ENCODE results near the gene COLEC12.
"Not testable (repeated sequence)": the region's sequence is repeated elsewhere in the genome, so short reads cannot be mapped to it uniquely, and the experiment has no call there.

Gene COLEC12

DNA sequence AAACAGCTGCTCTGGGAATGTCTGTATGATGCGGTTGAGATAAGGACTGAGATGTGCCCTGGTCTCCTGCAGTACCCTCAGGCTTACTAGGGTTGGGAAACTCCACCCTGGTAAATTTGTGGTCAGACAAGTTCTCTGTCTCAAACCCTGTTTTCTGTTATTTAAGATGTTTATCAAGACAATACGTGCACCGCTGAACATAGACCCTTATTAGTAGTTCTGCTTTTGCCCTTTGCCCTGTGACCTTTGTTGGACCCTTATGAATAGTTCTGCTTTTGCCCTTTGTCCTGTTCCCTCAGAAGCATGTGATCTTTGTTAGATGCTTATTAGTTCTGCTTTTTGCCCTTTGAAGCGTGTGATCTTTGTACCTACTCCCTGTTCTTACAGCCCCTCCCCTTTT is 95.5 kb downstream of the COLEC12 start:
- H3K4me1 ChIP-seq (ENCODE audit: control extremely low read depth in 1 of 4, control insufficient read depth in 4 of 4, insufficient read depth in 4 of 4, low read length in 3 of 4); H3K36me3 ChIP-seq (ENCODE audit: control insufficient read depth in 4 of 4, insufficient read depth in 4 of 4, low read length in 3 of 4); H3K27me3 ChIP-seq (replicated peaks in 2 of 5; ENCODE audit: control insufficient read depth in 4 of 5, insufficient read depth in 5 of 5, low read length in 4 of 5); H3K27ac ChIP-seq (ENCODE audit: insufficient read depth in 1 of 2, low read depth in 1 of 2, low read length in 2 of 2, poor library complexity in 1 of 2, severe bottlenecking in 2 of 2); CTCF ChIA-PET; H3K4me3 ChIP-seq (ENCODE audit: control insufficient read depth in 1 of 7, extremely low read depth in 1 of 7, insufficient read depth in 4 of 7, low read depth in 2 of 7, low read length in 6 of 7); POLR2A ChIA-PET: not testable (repeated sequence)
- 93% methylated on average over 4 of the region's 4 CpGs for WGBS (ENCODE audit: insufficient coverage)
- peaks cover 0 to 18% (median 2%) of the 10 kb centered on the region in 5 experiments for H3K9me3 ChIP-seq (ENCODE audit: control extremely low read depth in 1 of 5, control insufficient read depth in 4 of 5, insufficient read depth in 2 of 5, low read depth in 1 of 5, low read length in 4 of 5)
- peak in 1 of 3 donors; percentile 19 for DNase-seq

DNA sequence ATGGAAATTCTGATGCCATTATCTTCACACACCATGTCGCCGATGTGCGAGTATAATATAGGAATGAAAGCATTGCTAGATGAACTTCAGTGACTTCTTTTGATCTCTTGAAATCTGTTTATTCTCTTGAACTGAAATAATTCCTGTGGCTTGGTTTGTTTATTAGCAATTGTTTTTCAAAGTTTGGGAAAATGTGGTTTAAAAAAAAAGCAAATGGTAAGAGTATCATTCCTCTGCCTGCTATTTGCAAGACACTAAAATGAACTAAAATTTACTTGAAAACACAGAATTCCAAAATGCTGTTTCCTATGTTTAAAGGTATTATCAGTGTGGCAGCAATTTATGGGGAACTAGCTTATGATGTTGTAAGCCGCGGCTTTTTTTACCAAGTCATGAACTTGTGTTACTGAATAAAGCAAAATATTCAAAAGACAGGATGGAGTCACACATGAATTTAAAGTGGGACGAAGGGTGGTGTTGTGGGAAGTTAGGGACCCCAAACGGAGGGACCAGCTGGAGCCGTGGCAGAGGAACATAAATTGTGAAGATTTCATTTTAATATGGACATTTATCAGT is 96.4 kb downstream of the COLEC12 start:
- no peaks in the 10 kb centered on the region for H3K4me1 ChIP-seq (ENCODE audit: control extremely low read depth in 1 of 4, control insufficient read depth in 4 of 4, insufficient read depth in 4 of 4, low read length in 3 of 4)
- WGBS (ENCODE audit: insufficient coverage) = 93% methylated on average over 3 of the region's 8 CpGs
- H3K9me3 ChIP-seq (ENCODE audit: control extremely low read depth in 1 of 5, control insufficient read depth in 4 of 5, insufficient read depth in 2 of 5, low read depth in 1 of 5, low read length in 4 of 5) = peaks cover 0 to 18% (median 2%) of the 10 kb centered on the region in 5 experiments
- no peak overlapping the region for H3K27ac ChIP-seq (ENCODE audit: insufficient read depth in 1 of 2, low read depth in 1 of 2, low read length in 2 of 2, poor library complexity in 1 of 2, severe bottlenecking in 2 of 2)
- no peak overlapping the region for H3K4me3 ChIP-seq (ENCODE audit: control insufficient read depth in 1 of 7, extremely low read depth in 1 of 7, insufficient read depth in 4 of 7, low read depth in 2 of 7, low read length in 6 of 7)
- ChIA-PET POLR2A (no interaction called here), CTCF (no interaction called here)
- DNase-seq = no peak
- H3K36me3 ChIP-seq (ENCODE audit: control insufficient read depth in 4 of 4, insufficient read depth in 4 of 4, low read length in 3 of 4) = no peaks in the 10 kb centered on the region
- no peaks in the 10 kb centered on the region for H3K27me3 ChIP-seq (replicated peaks in 2 of 5; ENCODE audit: control insufficient read depth in 4 of 5, insufficient read depth in 5 of 5, low read length in 4 of 5)

DNA sequence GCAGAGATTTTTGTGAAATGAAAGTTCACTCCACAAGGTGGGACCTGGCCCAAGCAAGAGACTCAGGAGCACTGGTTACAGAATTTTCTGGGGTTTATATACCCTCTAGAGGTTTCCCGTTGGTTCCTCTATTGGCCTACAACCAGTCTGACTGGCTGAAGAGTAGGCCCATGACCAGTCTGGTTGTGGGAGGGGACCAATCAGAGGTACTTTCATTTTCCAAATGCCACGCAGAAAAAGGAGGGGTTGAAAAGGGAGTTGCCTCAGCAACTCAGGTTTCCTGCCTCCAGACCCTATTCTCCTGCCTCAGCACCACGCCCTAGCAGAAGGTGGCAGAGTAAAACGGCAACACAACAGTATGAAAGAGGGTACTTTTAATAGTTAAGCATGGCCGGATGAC is 98.4 kb downstream of the COLEC12 start:
- CTCF ChIA-PET = no interaction called here

DNA sequence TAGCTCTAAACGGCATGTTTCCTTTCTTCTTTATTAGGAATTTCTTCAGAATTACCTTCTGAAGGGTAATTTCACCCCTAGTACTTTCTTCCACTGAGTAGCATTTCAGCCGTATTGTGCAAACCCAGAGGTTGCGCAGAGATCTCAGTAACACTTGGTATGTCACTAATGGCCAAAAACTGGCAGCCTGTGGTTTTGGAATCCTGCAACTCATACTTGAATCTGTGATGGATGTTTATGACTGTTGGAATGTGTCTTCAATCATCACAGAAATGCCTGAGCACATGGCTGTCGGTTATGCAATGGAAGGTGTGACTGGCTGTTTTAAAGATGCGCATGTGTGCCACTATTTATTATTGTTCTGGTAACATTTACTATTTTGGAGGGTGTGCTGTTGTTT is 100.0 kb downstream of the COLEC12 start:
- DNase-seq = peak in 1 of 3 donors; percentile 24
- H3K27me3 ChIP-seq (replicated peaks in 2 of 5; ENCODE audit: control insufficient read depth in 4 of 5, insufficient read depth in 5 of 5, low read length in 4 of 5) = no peaks in the 10 kb centered on the region
- ChIA-PET CTCF (no interaction called here), POLR2A (no interaction called here)
- H3K4me1 ChIP-seq (ENCODE audit: control extremely low read depth in 1 of 4, control insufficient read depth in 4 of 4, insufficient read depth in 4 of 4, low read length in 3 of 4) = no peaks in the 10 kb centered on the region
- peaks cover 0 to 13% (median under 1%) of the 10 kb centered on the region in 5 experiments for H3K9me3 ChIP-seq (ENCODE audit: control extremely low read depth in 1 of 5, control insufficient read depth in 4 of 5, insufficient read depth in 2 of 5, low read depth in 1 of 5, low read length in 4 of 5)
- H3K27ac ChIP-seq (ENCODE audit: insufficient read depth in 1 of 2, low read depth in 1 of 2, low read length in 2 of 2, poor library complexity in 1 of 2, severe bottlenecking in 2 of 2) = no peak overlapping the region
- no peaks in the 10 kb centered on the region for H3K36me3 ChIP-seq (ENCODE audit: control insufficient read depth in 4 of 4, insufficient read depth in 4 of 4, low read length in 3 of 4)
- WGBS (ENCODE audit: insufficient coverage) = 100% methylated on average over 3 of the region's 5 CpGs
- H3K4me3 ChIP-seq (ENCODE audit: control insufficient read depth in 1 of 7, extremely low read depth in 1 of 7, insufficient read depth in 4 of 7, low read depth in 2 of 7, low read length in 6 of 7) = no peak overlapping the region

More for the DNA sequence above, 98.4 kb downstream of the COLEC12 start:
- WGBS (ENCODE audit: insufficient coverage) = 100% methylated on average over 3 of the region's 5 CpGs
- Histone ChIP-seq H3K9me3 (ENCODE audit: control extremely low read depth in 1 of 5, control insufficient read depth in 4 of 5, insufficient read depth in 2 of 5, low read depth in 1 of 5, low read length in 4 of 5) (peaks cover 0 to 18% (median 2%) of the 10 kb centered on the region in 5 experiments), H3K4me1 (ENCODE audit: control extremely low read depth in 1 of 4, control insufficient read depth in 4 of 4, insufficient read depth in 4 of 4, low read length in 3 of 4) (no peaks in the 10 kb centered on the region), H3K27ac (ENCODE audit: insufficient read depth in 1 of 2, low read depth in 1 of 2, low read length in 2 of 2, poor library complexity in 1 of 2, severe bottlenecking in 2 of 2) (no peak overlapping the region), H3K27me3 (replicated peaks in 2 of 5; ENCODE audit: control insufficient read depth in 4 of 5, insufficient read depth in 5 of 5, low read length in 4 of 5) (no peaks in the 10 kb centered on the region), H3K36me3 (ENCODE audit: control insufficient read depth in 4 of 4, insufficient read depth in 4 of 4, low read length in 3 of 4) (no peaks in the 10 kb centered on the region), H3K4me3 (ENCODE audit: control insufficient read depth in 1 of 7, extremely low read depth in 1 of 7, insufficient read depth in 4 of 7, low read depth in 2 of 7, low read length in 6 of 7) (no peak overlapping the region)
- DNase-seq = no peak
- POLR2A ChIA-PET = no interaction called here

DNA sequence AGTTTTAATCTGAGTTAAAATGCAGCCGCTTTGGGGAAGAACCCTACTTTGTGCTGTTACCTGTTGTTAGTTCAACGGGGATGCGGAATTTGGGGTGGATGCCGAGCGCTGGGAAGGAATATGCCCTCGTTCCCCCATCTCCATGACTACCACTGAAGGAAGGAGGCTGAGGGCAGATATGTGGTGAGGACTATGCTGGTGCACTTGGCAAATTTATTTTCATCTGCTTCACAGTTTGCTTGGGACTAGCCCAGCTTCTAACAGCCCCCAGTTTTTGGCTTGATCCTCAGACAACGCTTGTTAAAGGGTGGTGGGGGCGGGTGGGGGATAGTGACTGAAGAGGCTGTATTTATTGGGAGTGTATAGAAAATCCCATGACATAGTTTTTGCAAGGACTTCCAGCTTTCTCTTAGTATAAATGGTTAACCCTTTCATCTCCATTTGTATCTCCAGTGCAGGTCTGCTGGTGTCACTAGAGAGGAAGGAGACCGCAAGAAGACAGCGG is 100.8 kb downstream of the COLEC12 start:
- POLR2A ChIA-PET = no interaction called here
- no peak overlapping the region for H3K27ac ChIP-seq (ENCODE audit: insufficient read depth in 1 of 2, low read depth in 1 of 2, low read length in 2 of 2, poor library complexity in 1 of 2, severe bottlenecking in 2 of 2)

DNA sequence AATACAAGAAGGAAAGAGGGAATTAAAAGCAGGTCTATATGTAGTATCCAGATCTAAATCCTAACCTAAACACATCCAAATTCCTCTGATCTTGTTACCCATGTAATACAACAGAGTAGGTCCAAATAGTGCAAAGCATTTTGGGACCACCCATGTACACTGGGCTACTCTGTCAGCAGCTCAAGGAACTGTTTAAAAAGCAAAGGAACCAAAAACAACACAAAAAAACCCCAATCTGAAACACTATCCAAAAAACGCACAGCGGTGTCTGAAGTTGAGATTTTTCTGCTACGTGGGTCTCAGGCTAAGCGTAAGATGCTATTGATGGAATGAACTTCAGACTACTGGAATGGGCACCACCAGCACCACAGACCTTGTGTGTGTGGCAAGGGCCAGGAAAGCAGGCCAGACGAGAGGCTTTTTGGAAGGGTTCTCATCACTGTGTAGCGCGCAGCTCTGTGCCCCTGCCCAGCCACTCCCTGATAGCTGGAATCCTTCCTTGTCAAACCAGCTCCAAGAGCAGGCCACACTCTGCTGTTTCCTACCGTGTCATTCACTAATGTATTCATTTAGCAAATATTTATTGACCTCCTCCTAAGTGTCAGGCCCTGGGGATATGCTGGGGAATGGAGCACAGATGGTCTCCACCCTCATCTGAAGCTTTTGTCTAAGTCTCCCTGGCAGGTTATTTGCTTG is 101.4 kb downstream of the COLEC12 start:
- CTCF ChIA-PET = no interaction called here
- Histone ChIP-seq H3K9me3 (ENCODE audit: control extremely low read depth in 1 of 5, control insufficient read depth in 4 of 5, insufficient read depth in 2 of 5, low read depth in 1 of 5, low read length in 4 of 5) (peaks cover 0 to 7% (median 0%) of the 10 kb centered on the region in 5 experiments), H3K36me3 (ENCODE audit: control insufficient read depth in 4 of 4, insufficient read depth in 4 of 4, low read length in 3 of 4) (no peaks in the 10 kb centered on the region), H3K27ac (ENCODE audit: insufficient read depth in 1 of 2, low read depth in 1 of 2, low read length in 2 of 2, poor library complexity in 1 of 2, severe bottlenecking in 2 of 2) (no peak overlapping the region), H3K4me1 (ENCODE audit: control extremely low read depth in 1 of 4, control insufficient read depth in 4 of 4, insufficient read depth in 4 of 4, low read length in 3 of 4) (no peaks in the 10 kb centered on the region), H3K27me3 (replicated peaks in 2 of 5; ENCODE audit: control insufficient read depth in 4 of 5, insufficient read depth in 5 of 5, low read length in 4 of 5) (no peaks in the 10 kb centered on the region), H3K4me3 (ENCODE audit: control insufficient read depth in 1 of 7, extremely low read depth in 1 of 7, insufficient read depth in 4 of 7, low read depth in 2 of 7, low read length in 6 of 7) (no peak overlapping the region)
- no peak for DNase-seq
- 90% methylated on average over 7 of the region's 8 CpGs for WGBS (ENCODE audit: insufficient coverage)
- POLR2A ChIA-PET = no interaction called here

More for the DNA sequence above, 100.8 kb downstream of the COLEC12 start:
- H3K9me3 ChIP-seq (ENCODE audit: control extremely low read depth in 1 of 5, control insufficient read depth in 4 of 5, insufficient read depth in 2 of 5, low read depth in 1 of 5, low read length in 4 of 5) = peaks cover 0 to 9% (median 0%) of the 10 kb centered on the region in 5 experiments
- CTCF ChIA-PET = no interaction called here
- 93% methylated on average over 3 of the region's 10 CpGs for WGBS (ENCODE audit: insufficient coverage)
- no peak overlapping the region for H3K4me3 ChIP-seq (ENCODE audit: control insufficient read depth in 1 of 7, extremely low read depth in 1 of 7, insufficient read depth in 4 of 7, low read depth in 2 of 7, low read length in 6 of 7)
- H3K36me3 ChIP-seq (ENCODE audit: control insufficient read depth in 4 of 4, insufficient read depth in 4 of 4, low read length in 3 of 4) = no peaks in the 10 kb centered on the region
- DNase-seq = no peak
- no peaks in the 10 kb centered on the region for H3K27me3 ChIP-seq (replicated peaks in 2 of 5; ENCODE audit: control insufficient read depth in 4 of 5, insufficient read depth in 5 of 5, low read length in 4 of 5)
- H3K4me1 ChIP-seq (ENCODE audit: control extremely low read depth in 1 of 4, control insufficient read depth in 4 of 4, insufficient read depth in 4 of 4, low read length in 3 of 4) = no peaks in the 10 kb centered on the region

DNA sequence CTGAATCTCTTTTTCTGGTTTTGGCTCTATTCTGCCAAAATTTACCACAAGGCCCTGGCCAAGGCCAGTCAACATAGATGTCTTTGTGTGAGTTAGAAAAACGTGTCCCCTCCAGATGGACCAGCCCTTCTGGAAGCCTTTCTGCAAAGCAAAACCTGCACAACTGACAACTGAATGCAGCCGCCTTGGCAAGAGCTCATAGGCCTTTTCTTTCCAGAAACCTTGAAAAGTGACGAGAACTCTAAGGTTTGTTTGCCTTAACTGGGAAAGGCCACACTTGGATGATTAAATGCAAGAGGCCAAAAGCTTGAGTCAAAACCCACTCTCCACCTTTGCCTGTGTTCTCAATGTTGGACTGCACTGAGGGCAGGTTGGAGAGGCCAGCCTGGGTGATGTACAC is 103.9 kb downstream of the COLEC12 start:
- Histone ChIP-seq H3K9me3 (ENCODE audit: control extremely low read depth in 1 of 5, control insufficient read depth in 4 of 5, insufficient read depth in 2 of 5, low read depth in 1 of 5, low read length in 4 of 5) (no peaks in the 10 kb centered on the region), H3K36me3 (ENCODE audit: control insufficient read depth in 4 of 4, insufficient read depth in 4 of 4, low read length in 3 of 4) (no peaks in the 10 kb centered on the region), H3K4me1 (ENCODE audit: control extremely low read depth in 1 of 4, control insufficient read depth in 4 of 4, insufficient read depth in 4 of 4, low read length in 3 of 4) (no peaks in the 10 kb centered on the region), H3K27ac (ENCODE audit: insufficient read depth in 1 of 2, low read depth in 1 of 2, low read length in 2 of 2, poor library complexity in 1 of 2, severe bottlenecking in 2 of 2) (no peak overlapping the region), H3K27me3 (replicated peaks in 2 of 5; ENCODE audit: control insufficient read depth in 4 of 5, insufficient read depth in 5 of 5, low read length in 4 of 5) (no peaks in the 10 kb centered on the region), H3K4me3 (ENCODE audit: control insufficient read depth in 1 of 7, extremely low read depth in 1 of 7, insufficient read depth in 4 of 7, low read depth in 2 of 7, low read length in 6 of 7) (no peak overlapping the region)
- WGBS (ENCODE audit: insufficient coverage) = 100% methylated on average over 3 of the region's 3 CpGs
- ChIA-PET CTCF (interaction anchor here (1.0 kb wide), 1 partner anchor 17 kb away, joined by 3 read pairs; no protein-coding TSS in a partner anchor), POLR2A (no interaction called here)
- DNase-seq = no peak

Measured in common myeloid progenitor, CD34-positive (primary cell).